ENCODE measurements around the gene ST3GAL3.
"Not testable (repeated sequence)": the region's sequence is repeated elsewhere in the genome, so short reads cannot be mapped to it uniquely, and the experiment has no call there.

ST3GAL3 gene

GRCh38 chr1:43711524-43712386, 4.4 kb downstream of the ST3GAL3 start:
- H3K4me3 ChIP-seq (IDR thresholded peaks at IDR 0.05; ENCODE audit: insufficient read depth, low read depth, low read length) = no peak overlapping the region
- H3K79me2 ChIP-seq (ENCODE audit: insufficient read depth, low read depth) = peaks cover 15% of the 10 kb centered on the region
- peaks cover 47% of the 10 kb centered on the region for H3K4me1 ChIP-seq (ENCODE audit: low read depth, poor library complexity, severe bottlenecking)

GRCh38 chr1:43716559-43717281, 9.4 kb downstream of the ST3GAL3 start:
- Histone ChIP-seq H3K79me2 (ENCODE audit: insufficient read depth, low read depth) (no peaks in the 10 kb centered on the region; the same call in 1 of the 2 replicates), H3K27ac (no peak overlapping the region), H3K36me3 (ENCODE audit: insufficient read depth) (no peaks in the 10 kb centered on the region), H3K4me3 (IDR thresholded peaks at IDR 0.05; ENCODE audit: insufficient read depth, low read depth, low read length) (no peak overlapping the region), H3K27me3 (ENCODE audit: insufficient read depth, low read depth) (no peaks in the 10 kb centered on the region), H3K9ac (no peak overlapping the region), H3K4me1 (ENCODE audit: low read depth, poor library complexity, severe bottlenecking) (peaks cover 27% of the 10 kb centered on the region), H3K4me2 (no peak overlapping the region), H2AFZ (ENCODE audit: low read depth) (no peak overlapping the region), H4K20me1 (ENCODE audit: insufficient read depth) (no peaks in the 10 kb centered on the region)
- no peak for TF ChIP-seq CTCF (conservative IDR thresholded peaks at IDR 0.05; ENCODE audit: low read depth, low read length)

More at GRCh38 chr1:43711524-43712386, 4.4 kb downstream of the ST3GAL3 start:
- H2AFZ ChIP-seq (ENCODE audit: low read depth) = no peak overlapping the region
- H3K9ac ChIP-seq = no peak overlapping the region
- no peak overlapping the region; the same call in 1 of the 2 replicates for H3K4me2 ChIP-seq
- no peaks in the 10 kb centered on the region for H3K36me3 ChIP-seq (ENCODE audit: insufficient read depth)
- H3K27ac ChIP-seq = no peak overlapping the region
- H4K20me1 ChIP-seq (ENCODE audit: insufficient read depth) = no peaks in the 10 kb centered on the region
- TF ChIP-seq CTCF (conservative IDR thresholded peaks at IDR 0.05; ENCODE audit: low read depth, low read length) = no peak
- H3K27me3 ChIP-seq (ENCODE audit: insufficient read depth, low read depth) = no peaks in the 10 kb centered on the region

- Histone ChIP-seq H3K4me1 (ENCODE audit: low read depth, poor library complexity, severe bottlenecking) (peaks cover 15% of the 10 kb centered on the region), H3K9ac (no peak overlapping the region), H3K4me3 (IDR thresholded peaks at IDR 0.05; ENCODE audit: insufficient read depth, low read depth, low read length) (no peak overlapping the region), H3K4me2 (no peak overlapping the region), H4K20me1 (ENCODE audit: insufficient read depth) (no peaks in the 10 kb centered on the region), H3K27ac (no peak overlapping the region), H3K79me2 (ENCODE audit: insufficient read depth, low read depth) (no peaks in the 10 kb centered on the region; the same call in 1 of the 2 replicates), H3K36me3 (ENCODE audit: insufficient read depth) (no peaks in the 10 kb centered on the region), H2AFZ (ENCODE audit: low read depth) (no peak overlapping the region), H3K27me3 (ENCODE audit: insufficient read depth, low read depth) (no peaks in the 10 kb centered on the region)
- no peak for TF ChIP-seq CTCF (conservative IDR thresholded peaks at IDR 0.05; ENCODE audit: low read depth, low read length)
Measured at GRCh38 chr1:43719063-43719462, 11.7 kb downstream of the ST3GAL3 start.

GRCh38 chr1:43719670-43720419, 12.5 kb downstream of the ST3GAL3 start:
- H3K27ac ChIP-seq; H3K79me2 ChIP-seq (ENCODE audit: insufficient read depth, low read depth); H3K36me3 ChIP-seq (ENCODE audit: insufficient read depth); H3K9ac ChIP-seq; H3K27me3 ChIP-seq (ENCODE audit: insufficient read depth, low read depth); H3K4me2 ChIP-seq; H2AFZ ChIP-seq (ENCODE audit: low read depth); H4K20me1 ChIP-seq (ENCODE audit: insufficient read depth); H3K4me3 ChIP-seq (IDR thresholded peaks at IDR 0.05; ENCODE audit: insufficient read depth, low read depth, low read length): not testable (repeated sequence)
- H3K4me1 ChIP-seq (ENCODE audit: low read depth, poor library complexity, severe bottlenecking) = peaks cover 14% of the 10 kb centered on the region

Data from KMS-11 (cell line).